SK-N-MC (cell line): ENCODE results near the gene HEATR5A.

Experiments used
- EZH2 ChIP-seq: fragments of 200-600 bp; sonication (generic); IDR thresholded peaks from one replicate; pipeline ENCODE4 v1.6.1; 2017; ENCODE audit warnings: antibody characterized with exemption
- POLR2AphosphoS5 ChIP-seq: IDR thresholded peaks from 2 replicates; pipeline ENCODE4 v1.6.1; 2012; ENCODE audit warnings: mild to moderate bottlenecking, low read depth, low read length, borderline replicate concordance

- TF ChIP-seq EZH2 (no peak), POLR2AphosphoS5 (no peak)
Measured at GRCh38 chr14:31461545-31461944, 41.2 kb upstream of the HEATR5A start.
